GM12872 (cell line): ENCODE results near the gene RIMS3.

ENCODE experiments used
- CTCF ChIP-seq: IDR thresholded peaks from 3 replicates; pipeline ENCODE4 v1.5.1; 2011; ENCODE audit warnings: low read depth, mild to moderate bottlenecking, low read length, moderate library complexity; ENCODE audit not compliant: insufficient read depth

RIMS3 gene

GRCh38 chr1:40650075-40650474, 15.4 kb downstream of the RIMS3 start:
- peak; percentile 78 for TF ChIP-seq CTCF

GRCh38 chr1:40649592-40649930, 15.9 kb downstream of the RIMS3 start:
- TF ChIP-seq CTCF: no peak

GRCh38 chr1:40648928-40649591, 16.4 kb downstream of the RIMS3 start:
- TF ChIP-seq CTCF: no peak

- no peak for TF ChIP-seq CTCF
These were observed 17.3 kb downstream of the RIMS3 start for GRCh38 chr1:40648200-40648599.

- no peak for TF ChIP-seq CTCF
These were observed 19.2 kb downstream of the RIMS3 start for GRCh38 chr1:40646315-40646714.

GRCh38 chr1:40645118-40645680, 20.3 kb downstream of the RIMS3 start:
- TF ChIP-seq CTCF: no peak

GRCh38 chr1:40641601-40642242, 23.8 kb downstream of the RIMS3 start:
- TF ChIP-seq CTCF: no peak
